HL-60 (cell line): Measurements from ENCODE around the gene GRM4.

Experiments
- DNase-seq, 2 experiments: peaks; one replicate each; pipeline ENCODE4 v3.0.0-alpha.2; 2010 to 2020; ENCODE audit warnings: low read depth in 1 of 2, low spot score in 1 of 2
- H3K27ac ChIP-seq: fragments of 250-450 bp; sonication (Bioruptor Pico); replicated peaks from 2 replicates; pipeline ENCODE4 v1.5.1; 2020; ENCODE audit warnings: mild to moderate bottlenecking, moderate library complexity
- H3K27me3 ChIP-seq: fragments of 250-450 bp; sonication (Bioruptor Pico); 2 replicates; pipeline ENCODE4 v1.5.1; 2021; ENCODE audit warnings: mild to moderate bottlenecking, moderate library complexity; ENCODE audit not compliant: insufficient read depth, poor library complexity, severe bottlenecking
- H3K4me3 ChIP-seq: replicated peaks from 2 replicates; pipeline ENCODE4 v1.5.1; 2011; ENCODE audit warnings: mild to moderate bottlenecking, control low read depth, low read length; ENCODE audit not compliant: insufficient read depth
- CTCF ChIP-seq: IDR thresholded peaks from one replicate; pipeline ENCODE4 v1.5.1; 2011; ENCODE audit warnings: low read length, control low read depth, inconsistent platforms; ENCODE audit not compliant: insufficient read depth
- GABPA ChIP-seq: IDR thresholded peaks from 2 replicates; pipeline ENCODE4 v1.6.1; 2012; ENCODE audit warnings: low read depth
- POLR2AphosphoS5 ChIP-seq: IDR thresholded peaks from 2 replicates; pipeline ENCODE4 v1.6.1; 2012; ENCODE audit warnings: low read depth
- REST ChIP-seq: IDR thresholded peaks from 2 replicates; pipeline ENCODE4 v1.6.1; 2012; ENCODE audit warnings: low read depth; ENCODE audit not compliant: insufficient replicate concordance
- SPI1 ChIP-seq: IDR thresholded peaks from 2 replicates; pipeline ENCODE4 v1.6.1; 2012; ENCODE audit warnings: low read depth, mild to moderate bottlenecking, borderline replicate concordance

The GRM4 gene

GRCh38 chr6:33979750-33980149 is 166.1 kb downstream of the GRM4 start:
- no peak for TF ChIP-seq CTCF
- H3K27ac ChIP-seq, result no peak overlapping the region
- H3K27me3 ChIP-seq, result peaks cover 19% of the 10 kb centered on the region
- no peak for DNase-seq
- no peak overlapping the region for H3K4me3 ChIP-seq

GRCh38 chr6:33978412-33979150 is 167.3 kb downstream of the GRM4 start:
- H3K27ac ChIP-seq, result no peak overlapping the region
- H3K4me3 ChIP-seq, result no peak overlapping the region
- TF ChIP-seq GABPA (no peak), POLR2AphosphoS5 (no peak), SPI1 (no peak), CTCF (no peak)
- no peak for DNase-seq
- H3K27me3 ChIP-seq, result peaks cover 19% of the 10 kb centered on the region

GRCh38 chr6:33977606-33978411 is 168.1 kb downstream of the GRM4 start:
- Histone ChIP-seq H3K27ac (no peak overlapping the region), H3K4me3 (no peak overlapping the region), H3K27me3 (peaks cover 19% of the 10 kb centered on the region)
- no peak for DNase-seq
- TF ChIP-seq SPI1 (no peak), CTCF (no peak), REST (no peak), GABPA (no peak), POLR2AphosphoS5 (no peak)

GRCh38 chr6:33976437-33977360 is 169.2 kb downstream of the GRM4 start:
- Histone ChIP-seq H3K27me3 (peaks cover 19% of the 10 kb centered on the region), H3K4me3 (no peak overlapping the region), H3K27ac (no peak overlapping the region)
- no peak for DNase-seq
- TF ChIP-seq POLR2AphosphoS5, result no peak
- TF ChIP-seq REST, result no peak
- TF ChIP-seq SPI1, result no peak
- TF ChIP-seq GABPA, result no peak
- no peak for TF ChIP-seq CTCF
